Fibroblast of pulmonary artery (primary cell): ENCODE data around the gene POC1A.

Experiments
- DNase-seq: peaks from one replicate; pipeline ENCODE4 v3.0.0-alpha.2; 2010; ENCODE audit warnings: low read depth
- H3K4me3 ChIP-seq: replicated peaks from 2 replicates; pipeline ENCODE4 v1.5.1; 2011; ENCODE audit warnings: low read depth, mild to moderate bottlenecking, control low read depth, low read length, moderate library complexity
- CTCF ChIP-seq: IDR thresholded peaks from 2 replicates; pipeline ENCODE4 v1.5.1; 2011; ENCODE audit warnings: mild to moderate bottlenecking, control low read depth, low read length, inconsistent platforms; ENCODE audit errors: missing control alignments

Gene POC1A

DNA sequence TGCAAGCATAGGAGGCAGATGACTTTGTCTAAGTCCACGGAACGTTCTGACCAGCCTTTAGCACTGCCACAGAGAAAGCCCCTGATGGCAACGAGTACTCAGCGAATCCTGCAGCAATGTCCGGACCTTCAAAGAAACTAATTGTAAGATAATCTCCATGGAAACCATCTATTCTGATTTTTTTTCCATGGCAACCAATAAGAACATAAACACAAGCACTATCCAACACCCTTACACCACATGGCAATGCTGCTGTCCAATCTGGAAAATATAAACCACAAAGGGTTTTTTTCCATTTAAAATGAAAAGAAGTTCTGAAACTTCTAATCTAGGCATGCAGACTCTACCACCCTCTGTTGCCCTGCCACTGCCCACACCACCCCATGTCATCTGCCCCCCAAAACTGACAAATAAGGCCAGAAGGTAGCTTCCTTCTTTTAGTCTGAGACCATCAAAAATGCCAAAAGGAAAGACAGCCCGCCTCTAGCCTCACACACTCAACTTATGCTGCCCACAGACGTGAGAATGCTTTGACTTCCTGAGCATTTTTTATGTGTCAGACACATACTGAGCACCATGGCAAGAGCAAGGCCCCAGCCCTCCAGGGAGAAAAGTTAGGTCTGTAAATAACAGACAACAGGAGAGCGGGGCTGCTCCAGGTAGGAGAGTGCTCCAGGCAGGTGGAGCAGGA, 44.5 kb downstream of the POC1A start:
- TF ChIP-seq CTCF, result no peak
- peak; percentile 68 for DNase-seq
- no peak overlapping the region for H3K4me3 ChIP-seq

DNA sequence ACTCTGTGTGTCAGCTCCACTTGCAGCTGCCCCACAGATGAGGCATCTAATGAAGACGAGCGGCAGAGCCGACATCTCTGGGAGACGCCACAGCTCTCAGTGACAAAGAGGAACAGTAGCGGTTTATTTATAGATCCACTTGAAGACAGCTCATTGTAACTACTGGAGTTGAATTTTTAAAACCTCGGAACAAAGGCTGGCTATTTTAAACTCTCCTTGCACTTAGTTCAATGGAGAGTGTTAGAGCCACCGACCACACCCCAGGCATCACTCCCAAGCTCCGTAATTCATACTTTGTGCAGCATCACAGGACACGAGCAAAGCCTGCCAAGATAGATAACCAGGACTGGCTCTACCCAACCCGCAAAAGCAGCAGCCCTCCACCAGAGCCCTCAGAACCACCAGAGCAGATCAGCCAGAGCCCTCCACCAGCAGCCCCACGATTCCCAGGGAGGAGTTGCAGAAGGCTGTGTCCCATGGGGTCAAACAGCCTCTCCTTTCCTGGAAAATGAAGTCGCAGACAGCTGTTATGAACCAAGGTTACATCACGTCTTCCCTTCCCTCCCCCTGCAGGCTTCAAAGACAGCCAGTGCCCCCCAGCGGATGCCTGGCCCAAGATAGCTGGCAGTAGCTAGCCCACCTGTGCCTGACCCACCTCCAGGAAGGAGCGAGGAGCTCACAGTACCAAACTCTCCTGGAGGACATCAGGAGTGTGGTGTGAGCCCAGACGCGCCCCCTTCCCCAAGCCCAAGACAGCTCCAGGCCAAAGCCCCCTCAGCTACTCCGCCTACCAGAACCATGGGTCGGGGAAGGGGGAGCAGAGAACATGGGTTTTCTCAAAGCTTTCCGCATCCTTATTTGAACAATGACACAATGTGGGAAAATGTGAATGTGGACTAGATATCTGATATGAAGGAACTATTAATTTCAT, 45.7 kb downstream of the POC1A start:
- peak; percentile 49 for DNase-seq
- TF ChIP-seq CTCF, result peak; percentile 36
- H3K4me3 ChIP-seq, result no peak overlapping the region

DNA sequence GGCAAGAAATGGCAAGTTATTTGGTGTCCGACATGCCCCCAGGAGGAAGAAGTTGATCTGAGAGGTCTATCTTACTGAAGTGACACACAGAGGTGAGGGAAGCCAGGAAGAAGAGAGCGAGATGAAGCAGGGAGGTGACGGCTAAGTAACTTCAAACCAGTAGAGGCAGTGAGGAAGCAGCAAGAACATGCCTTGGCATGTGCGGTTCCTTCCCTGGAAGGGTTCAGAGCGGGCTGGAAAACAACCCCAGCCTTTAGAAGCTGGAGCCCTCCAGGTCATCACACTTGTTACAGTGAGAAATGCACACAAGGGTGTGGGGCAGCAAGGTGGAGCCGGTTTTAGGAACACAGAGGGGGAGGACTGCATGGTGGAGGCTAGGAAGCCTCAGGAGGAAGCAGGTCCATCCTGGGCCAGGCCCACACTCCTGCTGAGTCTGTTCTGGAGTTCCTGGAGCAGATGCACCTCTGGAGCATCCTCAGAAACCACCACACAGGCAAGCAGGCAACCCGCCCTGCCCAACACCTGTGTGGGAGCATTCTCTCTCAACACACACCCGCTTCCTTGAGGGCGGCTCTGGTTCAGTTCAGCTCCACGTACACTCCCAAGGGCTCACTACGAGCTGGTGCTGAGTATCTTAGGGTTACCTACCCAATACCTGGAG, 47.1 kb downstream of the POC1A start:
- no peak for DNase-seq

DNA sequence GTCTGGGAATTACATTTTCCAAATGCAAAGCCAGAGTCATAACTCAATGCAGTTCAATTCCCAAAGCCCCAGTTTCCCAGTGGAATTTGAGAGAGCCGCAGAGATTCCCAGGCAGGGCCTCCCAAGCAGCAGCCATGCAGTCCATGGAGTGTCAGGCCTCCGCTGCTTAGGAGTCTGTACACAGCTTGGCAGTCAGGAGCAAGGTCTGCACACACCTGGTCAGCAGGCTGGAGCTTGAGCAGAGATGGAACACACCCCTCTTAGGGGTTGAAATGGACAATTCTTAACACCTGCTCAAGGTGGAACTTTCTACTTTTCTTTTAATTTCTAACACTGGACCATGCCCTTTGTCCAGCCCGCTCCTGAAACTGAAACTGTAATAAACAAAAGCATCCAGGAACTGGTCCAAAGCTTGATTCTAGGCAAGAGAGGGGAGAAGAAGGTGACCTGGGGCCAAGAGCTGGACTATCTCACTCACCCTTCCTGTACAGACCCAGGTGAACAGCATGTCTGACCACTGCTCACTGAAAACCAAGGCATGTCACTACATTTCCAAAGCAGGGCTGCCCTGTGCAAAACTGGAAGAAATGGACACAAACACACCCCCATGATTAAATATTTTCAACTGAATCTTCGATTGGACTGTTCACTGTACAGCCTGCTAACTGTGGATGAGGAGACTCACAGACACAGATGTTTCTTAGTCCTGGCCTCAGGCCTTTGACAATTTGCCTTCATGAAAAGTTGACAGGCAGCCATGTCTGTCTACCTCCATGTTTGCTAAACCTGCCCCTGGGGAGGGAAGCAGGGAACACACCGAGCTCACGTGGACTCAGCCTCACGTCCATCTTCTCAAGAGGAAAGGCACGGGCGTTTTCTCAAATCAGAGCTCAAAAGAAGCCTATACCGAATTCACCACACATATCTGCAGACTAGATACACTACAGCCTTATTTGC, 49.3 kb downstream of the POC1A start:
- no peak for TF ChIP-seq CTCF
- H3K4me3 ChIP-seq, result no peak overlapping the region
- DNase-seq, result no peak

More for the DNA sequence above, 47.1 kb downstream of the POC1A start:
- no peak overlapping the region for H3K4me3 ChIP-seq
- TF ChIP-seq CTCF, result no peak

GRCh38 chr3:52102934-52103333, 51.3 kb downstream of the POC1A start:
- no peak for TF ChIP-seq CTCF
- no peak for DNase-seq
- H3K4me3 ChIP-seq, result no peak overlapping the region

DNA sequence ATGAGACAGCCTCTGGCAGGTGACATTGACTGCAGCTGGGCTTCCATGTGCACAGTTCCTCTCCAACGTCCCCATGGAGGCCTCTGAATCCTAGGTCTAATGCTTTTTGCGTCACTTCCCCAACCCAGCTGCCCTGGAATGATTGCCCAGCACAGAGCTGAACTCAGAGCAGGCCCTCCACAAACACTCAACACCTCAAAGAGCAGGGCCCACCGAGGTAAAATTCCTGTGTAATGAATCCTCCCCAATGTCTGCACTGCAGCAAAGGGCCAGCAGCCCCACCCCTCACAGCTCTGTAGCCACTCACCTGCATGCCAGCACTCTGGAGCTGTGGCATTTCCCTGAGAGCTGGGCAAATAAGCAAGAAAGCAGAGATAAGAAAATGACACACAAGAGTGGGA, 55.2 kb downstream of the POC1A start:
- TF ChIP-seq CTCF, result no peak
- DNase-seq, result no peak
- no peak overlapping the region for H3K4me3 ChIP-seq
